GM19025 (cell line): Measurements from ENCODE around the gene ARID5B.
A peak's percentile ranks its signal among the peaks of the same experiment; 100 is the strongest.

ENCODE experiments used
- ATAC-seq: cut with Tn5 transposase; IDR thresholded peaks from one replicate; pipeline ENCODE4 v1.9.1; 2021; ENCODE audit warnings: mild to moderate bottlenecking, low read depth, moderate library complexity; ENCODE audit not compliant: unreplicated experiment

Gene ARID5B

GRCh38 chr10:61986788-61987492 is 85.4 kb downstream of the ARID5B start:
- no peak for ATAC-seq

GRCh38 chr10:61987537-61987936 is 86.0 kb downstream of the ARID5B start:
- peak; percentile 21 for ATAC-seq

- ATAC-seq: peak; percentile 97
These were observed 86.5 kb downstream of the ARID5B start for GRCh38 chr10:61987951-61988379.

GRCh38 chr10:61989995-61990760 is 88.7 kb downstream of the ARID5B start:
- no peak for ATAC-seq

GRCh38 chr10:61990761-61991135 is 89.2 kb downstream of the ARID5B start:
- ATAC-seq: no peak

GRCh38 chr10:61991166-61991565 is 89.7 kb downstream of the ARID5B start:
- no peak for ATAC-seq

- no peak for ATAC-seq
These were observed 90.6 kb downstream of the ARID5B start for GRCh38 chr10:61992059-61992460.

- no peak for ATAC-seq
These were observed 91.5 kb downstream of the ARID5B start for GRCh38 chr10:61992671-61993668.

- ATAC-seq: no peak
These were observed 92.4 kb downstream of the ARID5B start for GRCh38 chr10:61993711-61994401.

- no peak for ATAC-seq
These were observed 93.1 kb downstream of the ARID5B start for GRCh38 chr10:61994405-61995219.

- no peak for ATAC-seq
These were observed 93.7 kb downstream of the ARID5B start for GRCh38 chr10:61995220-61995503.

GRCh38 chr10:61998937-61999336 is 97.4 kb downstream of the ARID5B start:
- ATAC-seq: no peak

- ATAC-seq: peak; percentile 71
These were observed 98.6 kb downstream of the ARID5B start for GRCh38 chr10:62000037-62000603.

GRCh38 chr10:62000726-62001125 is 99.2 kb downstream of the ARID5B start:
- ATAC-seq: no peak

GRCh38 chr10:62001898-62002297 is 100.4 kb downstream of the ARID5B start:
- no peak for ATAC-seq

- no peak for ATAC-seq
These were observed 101.3 kb downstream of the ARID5B start for GRCh38 chr10:62002753-62003152.

GRCh38 chr10:62004042-62004441 is 102.5 kb downstream of the ARID5B start:
- no peak for ATAC-seq

- ATAC-seq: no peak
These were observed 103.8 kb downstream of the ARID5B start for GRCh38 chr10:62005281-62005680.

GRCh38 chr10:62005687-62006086 is 104.2 kb downstream of the ARID5B start:
- ATAC-seq: no peak
